ENCODE data around the gene NMU. TPM values are rescaled to one million over a fixed set of nuclear protein-coding genes. Genes with fewer than 3 reads are reported as not detected.
A peak's percentile ranks its signal among the peaks of the same experiment; 100 is the strongest.
"Not testable (repeated sequence)": the region's sequence is repeated elsewhere in the genome, so short reads cannot be mapped to it uniquely, and the experiment has no call there.

The NMU gene
- total RNA-seq, 1 experiment from 2014 or later, result 8.6 TPM

DNA sequence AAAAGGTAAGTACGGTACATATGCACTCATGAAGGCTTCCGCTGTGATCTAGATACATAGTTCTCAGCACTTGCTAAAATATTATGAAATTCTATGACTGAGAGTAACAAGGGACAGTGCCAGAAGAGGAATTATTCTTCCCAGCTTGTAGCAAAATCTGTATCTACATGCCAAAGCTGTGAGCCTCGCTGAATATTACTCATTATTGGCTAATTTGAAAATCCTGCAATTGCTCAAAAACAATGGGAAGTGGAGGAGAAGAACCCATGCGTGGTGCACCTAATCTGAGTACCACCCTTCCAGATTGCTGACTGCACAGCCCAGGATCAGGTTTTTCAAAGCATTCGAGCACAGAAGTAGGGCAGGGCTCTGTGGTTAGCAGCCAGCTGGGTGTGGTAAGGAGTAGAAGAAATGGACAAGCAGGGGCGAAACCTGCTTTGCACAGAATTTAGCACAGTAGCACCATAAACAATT, 26.7 kb downstream of the NMU start:
- peak; percentile 40 to 61 for DNase-seq
- Histone ChIP-seq H3K27me3 (no peaks in the 10 kb centered on the region), H3K4me3 (no peak overlapping the region), H3K36me3 (no peaks in the 10 kb centered on the region), H3K27ac (no peak overlapping the region), H3K4me1 (peaks cover 20% of the 10 kb centered on the region), H3K9me3 (replicated peaks) (no peaks in the 10 kb centered on the region)

- Histone ChIP-seq H3K9me3 (replicated peaks) (no peaks in the 10 kb centered on the region), H3K36me3 (no peaks in the 10 kb centered on the region), H3K4me1 (peaks cover 20% of the 10 kb centered on the region), H3K27ac (no peak overlapping the region), H3K4me3 (no peak overlapping the region), H3K27me3 (no peaks in the 10 kb centered on the region)
- peak in 1 of 2 experiments; percentile 27 for DNase-seq
Observed at GRCh38 chr4:55608591-55608990, 27.5 kb downstream of the NMU start.

DNA sequence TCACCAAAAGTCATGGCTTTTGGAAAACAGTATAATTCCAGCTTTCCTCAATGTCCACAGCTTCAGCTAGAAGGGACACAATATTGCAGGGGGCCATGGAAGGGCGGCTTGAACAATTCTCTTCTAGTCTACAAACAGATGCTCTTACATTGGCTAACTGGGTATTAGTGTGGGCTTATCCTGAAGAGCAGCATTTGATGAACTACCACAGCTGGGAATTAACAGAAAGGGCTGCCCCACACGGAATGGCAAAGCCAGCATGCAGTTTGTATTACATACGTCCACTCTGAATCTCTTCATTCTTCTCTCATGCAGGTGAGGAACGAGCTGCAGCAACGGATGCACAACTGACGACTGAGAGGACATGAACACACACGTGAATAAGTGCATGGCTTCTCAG, 31.1 kb downstream of the NMU start:
- Histone ChIP-seq H3K36me3 (no peaks in the 10 kb centered on the region), H3K4me3 (peak overlapping the region; percentile 49), H3K27ac (peak overlapping the region; percentile 61), H3K27me3 (no peaks in the 10 kb centered on the region), H3K9me3 (replicated peaks) (no peaks in the 10 kb centered on the region), H3K4me1 (peaks cover 20% of the 10 kb centered on the region)
- peak; percentile 80 to 95 for DNase-seq

DNA sequence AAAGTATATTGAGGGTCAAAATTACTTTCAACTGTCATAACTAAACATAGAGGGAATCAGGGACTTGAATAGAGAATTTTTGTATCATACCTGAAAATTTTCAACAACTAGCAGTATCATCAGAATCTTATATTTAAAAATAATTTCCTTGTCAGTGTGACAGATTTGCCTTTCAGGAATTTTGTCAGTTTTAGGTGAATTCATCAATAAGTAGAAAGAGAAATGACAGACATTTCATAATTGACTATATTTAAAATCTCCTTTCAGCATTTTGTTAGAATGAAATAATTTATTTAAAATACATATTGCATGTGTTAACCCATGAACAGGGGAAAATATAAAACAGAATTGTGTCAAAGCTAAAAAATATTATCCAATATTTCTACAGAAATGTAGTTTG, 35.5 kb downstream of the NMU start:
- DNase-seq, result no peak
- no peaks in the 10 kb centered on the region for H3K27me3 ChIP-seq

DNA sequence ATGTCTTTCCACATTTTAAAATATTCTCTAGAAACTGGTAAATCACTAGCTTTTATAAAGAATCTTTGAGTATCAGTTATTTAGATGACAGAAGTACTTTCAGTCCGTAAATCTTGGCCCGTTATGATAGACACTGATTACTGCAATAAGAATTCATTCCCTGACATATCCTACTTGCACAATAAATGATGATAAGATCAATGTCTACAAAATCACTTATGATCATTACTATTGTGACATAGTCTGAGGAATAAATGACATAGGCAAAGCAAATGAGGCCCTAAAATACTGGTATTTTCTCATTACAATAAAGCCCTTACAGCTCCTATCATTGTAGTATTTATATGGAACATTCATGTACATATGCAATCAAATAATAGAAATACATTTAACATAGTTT, 37.5 kb downstream of the NMU start:
- Histone ChIP-seq H3K36me3 (0 out of 2 replicates have a peak, but pooled peaks cover 2% of the 10 kb centered on the region), H3K4me3 (no peak overlapping the region), H3K27me3 (no peaks in the 10 kb centered on the region), H3K4me1 (no peaks in the 10 kb centered on the region), H3K27ac (no peak overlapping the region), H3K9me3 (replicated peaks) (no peaks in the 10 kb centered on the region)
- no peak for DNase-seq

More for the DNA sequence above, 35.5 kb downstream of the NMU start:
- no peak overlapping the region for H3K4me3 ChIP-seq
- peaks cover 3% of the 10 kb centered on the region; the same call in 1 of the 2 replicates for H3K4me1 ChIP-seq
- H3K36me3 ChIP-seq, result 0 out of 2 replicates have a peak, but pooled peaks cover 2% of the 10 kb centered on the region
- no peaks in the 10 kb centered on the region for H3K9me3 ChIP-seq (replicated peaks)
- no peak overlapping the region for H3K27ac ChIP-seq

DNA sequence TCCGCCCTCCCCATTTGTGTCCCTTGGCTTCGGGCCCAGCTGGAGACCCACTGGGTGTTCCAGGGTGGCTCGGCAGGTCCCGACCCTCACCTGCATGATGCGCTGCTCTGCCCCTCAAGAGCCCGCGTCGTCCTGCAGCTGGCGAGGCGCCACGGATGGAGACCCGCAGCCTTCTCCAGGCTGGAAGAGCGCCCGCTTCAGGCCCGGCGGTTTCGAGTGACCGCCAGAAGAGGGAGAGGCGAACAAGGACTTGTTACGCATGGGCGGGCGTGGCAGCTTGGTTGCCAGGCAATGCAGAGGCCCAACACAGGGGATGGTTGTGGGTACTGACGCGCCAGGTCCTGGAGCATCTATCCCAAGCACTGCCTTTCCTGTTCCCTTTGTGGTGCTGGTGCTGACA, 44.1 kb downstream of the NMU start, which contains the start of gene PDCL2:
PDCL2 (minus strand) TSS at position 232 of the 400 bp plus-strand sequence; CDS start at position 96, 136 bp downstream.
- Histone ChIP-seq H3K9me3 (replicated peaks) (0 out of 2 replicates have a peak, but pooled peaks cover 3% of the 10 kb centered on the region), H3K27me3 (no peaks in the 10 kb centered on the region), H3K4me1 (no peaks in the 10 kb centered on the region; the same call in 1 of the 2 replicates), H3K36me3 (0 out of 2 replicates have a peak, but pooled peaks cover 2% of the 10 kb centered on the region), H3K27ac (no peak within 1 kb of the TSS), H3K4me3 (no peak within 1 kb of the TSS)
- DNase-seq, result no peak

DNA sequence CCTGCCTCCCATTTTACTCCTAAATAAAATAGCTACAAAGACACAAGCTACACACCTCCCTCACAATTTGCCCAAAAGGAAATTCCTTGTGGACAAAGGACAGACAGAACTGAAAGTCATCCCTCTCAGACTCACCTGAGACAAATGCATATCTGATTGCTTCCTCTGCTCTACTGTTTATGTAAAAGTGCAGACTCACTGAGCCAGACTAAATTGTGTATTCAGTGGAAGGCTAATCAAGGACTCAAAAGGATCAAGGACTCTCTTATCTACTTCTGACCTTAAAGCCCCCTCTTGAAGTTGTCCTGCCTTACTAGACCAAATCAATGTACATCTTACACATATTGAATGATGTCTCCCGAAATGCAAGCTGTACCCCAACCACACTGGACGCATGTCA, 47.9 kb downstream of the NMU start:
- Histone ChIP-seq H3K27me3 (no peaks in the 10 kb centered on the region), H3K9me3 (replicated peaks) (0 out of 2 replicates have a peak, but pooled peaks cover 3% of the 10 kb centered on the region), H3K4me1 (no peaks in the 10 kb centered on the region; the same call in 1 of the 2 replicates), H3K36me3 (no peaks in the 10 kb centered on the region), H3K27ac (no peak overlapping the region), H3K4me3 (no peak overlapping the region)
- no peak for DNase-seq

DNA sequence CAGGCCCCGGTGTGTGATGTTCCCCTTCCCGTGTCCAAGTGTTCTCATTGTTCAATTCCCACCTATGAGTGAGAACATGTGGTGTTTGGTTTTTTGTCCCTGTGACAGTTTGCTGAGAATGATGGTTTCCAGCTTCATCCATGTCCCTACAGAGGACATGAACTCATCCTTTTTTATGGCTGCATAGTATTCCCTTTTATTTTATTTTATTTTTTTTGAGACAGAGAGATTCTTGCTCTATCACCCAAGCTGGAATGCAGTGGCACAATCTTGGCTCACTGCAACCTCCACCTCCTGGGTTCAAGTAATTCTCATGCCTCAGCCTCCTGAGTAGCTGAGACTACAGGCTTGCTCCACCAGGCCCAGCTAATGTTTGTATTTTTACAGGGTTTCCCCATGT, 53.3 kb downstream of the NMU start:
- H3K9me3 ChIP-seq (replicated peaks); H3K4me3 ChIP-seq; H3K27me3 ChIP-seq; H3K27ac ChIP-seq; H3K4me1 ChIP-seq; H3K36me3 ChIP-seq; DNase-seq: not testable (repeated sequence)

DNA sequence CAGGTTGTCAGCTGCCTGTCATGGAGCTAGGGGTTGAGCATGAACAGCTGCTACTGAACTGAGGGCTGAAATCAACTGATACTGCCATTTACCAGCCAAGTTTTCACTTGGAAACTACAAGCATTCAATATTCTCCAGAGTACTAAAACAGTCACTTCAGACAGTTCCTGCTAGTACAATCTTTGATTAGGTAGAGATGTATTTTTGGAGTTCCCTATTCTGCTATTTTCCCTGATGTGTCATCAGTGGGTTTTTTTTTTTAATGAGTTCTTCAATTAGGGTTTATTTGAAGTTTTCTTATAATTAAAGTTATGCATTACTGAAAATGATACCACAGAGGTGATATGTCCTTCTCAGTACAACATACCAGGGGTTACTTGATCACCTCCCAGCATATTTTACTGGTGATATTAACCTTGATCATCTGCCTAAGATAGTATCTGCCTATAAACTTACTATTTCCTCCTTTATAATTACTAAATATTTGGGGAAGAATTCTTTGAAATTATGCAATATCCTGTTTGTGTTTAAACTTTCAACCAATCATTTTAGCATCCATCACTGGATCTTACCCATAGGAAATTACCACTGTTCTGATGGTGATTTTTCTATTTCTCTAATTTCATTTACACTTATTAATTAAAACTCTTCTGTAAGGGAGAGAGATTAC, 57.6 kb downstream of the NMU start:
- Histone ChIP-seq H3K36me3 (no peaks in the 10 kb centered on the region), H3K4me1 (no peaks in the 10 kb centered on the region), H3K9me3 (replicated peaks) (peaks cover 14% of the 10 kb centered on the region; the same call in 1 of the 2 replicates), H3K4me3 (no peak overlapping the region), H3K27me3 (no peaks in the 10 kb centered on the region), H3K27ac (no peak overlapping the region)
- DNase-seq, result no peak

GRCh38 chr4:55575513-55575912, 60.6 kb downstream of the NMU start:
- no peaks in the 10 kb centered on the region for H3K36me3 ChIP-seq
- no peaks in the 10 kb centered on the region for H3K4me1 ChIP-seq
- H3K27ac ChIP-seq, result no peak overlapping the region
- no peak overlapping the region for H3K4me3 ChIP-seq
- peaks cover 14% of the 10 kb centered on the region; the same call in 1 of the 2 replicates for H3K9me3 ChIP-seq (replicated peaks)
- no peak for DNase-seq
- no peaks in the 10 kb centered on the region for H3K27me3 ChIP-seq

- Histone ChIP-seq H3K36me3 (no peaks in the 10 kb centered on the region), H3K9me3 (replicated peaks) (peaks cover 14% of the 10 kb centered on the region; the same call in 1 of the 2 replicates), H3K4me1 (no peaks in the 10 kb centered on the region)
Observed at GRCh38 chr4:55574252-55574651, 61.8 kb downstream of the NMU start.

DNA sequence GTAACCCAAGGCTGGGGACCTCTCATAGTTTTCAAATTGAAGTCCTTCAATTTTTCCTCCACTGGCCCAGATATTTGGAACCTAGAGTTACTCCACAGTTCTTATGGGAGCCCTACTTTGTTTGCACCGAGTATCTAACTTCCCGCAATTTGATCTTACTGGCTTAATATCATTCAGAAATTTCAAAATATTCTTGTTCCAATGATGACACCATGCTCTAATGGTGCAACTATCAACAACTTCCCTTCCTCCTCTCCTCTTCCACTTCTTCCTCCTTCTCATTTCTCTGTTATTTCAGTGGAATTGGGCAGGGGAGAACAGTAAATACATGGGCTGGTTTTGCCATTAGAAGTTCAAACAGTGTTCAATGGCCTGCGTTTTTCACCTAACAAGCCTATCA, 64.3 kb downstream of the NMU start:
- Histone ChIP-seq H3K27ac (no peak overlapping the region), H3K9me3 (replicated peaks) (peaks cover 14% of the 10 kb centered on the region; the same call in 1 of the 2 replicates), H3K4me1 (no peaks in the 10 kb centered on the region), H3K4me3 (no peak overlapping the region), H3K27me3 (no peaks in the 10 kb centered on the region), H3K36me3 (no peaks in the 10 kb centered on the region)
- no peak for DNase-seq

More at GRCh38 chr4:55574252-55574651, 61.8 kb downstream of the NMU start:
- DNase-seq, result no peak
- H3K4me3 ChIP-seq, result no peak overlapping the region
- no peaks in the 10 kb centered on the region for H3K27me3 ChIP-seq
- H3K27ac ChIP-seq, result no peak overlapping the region

DNA sequence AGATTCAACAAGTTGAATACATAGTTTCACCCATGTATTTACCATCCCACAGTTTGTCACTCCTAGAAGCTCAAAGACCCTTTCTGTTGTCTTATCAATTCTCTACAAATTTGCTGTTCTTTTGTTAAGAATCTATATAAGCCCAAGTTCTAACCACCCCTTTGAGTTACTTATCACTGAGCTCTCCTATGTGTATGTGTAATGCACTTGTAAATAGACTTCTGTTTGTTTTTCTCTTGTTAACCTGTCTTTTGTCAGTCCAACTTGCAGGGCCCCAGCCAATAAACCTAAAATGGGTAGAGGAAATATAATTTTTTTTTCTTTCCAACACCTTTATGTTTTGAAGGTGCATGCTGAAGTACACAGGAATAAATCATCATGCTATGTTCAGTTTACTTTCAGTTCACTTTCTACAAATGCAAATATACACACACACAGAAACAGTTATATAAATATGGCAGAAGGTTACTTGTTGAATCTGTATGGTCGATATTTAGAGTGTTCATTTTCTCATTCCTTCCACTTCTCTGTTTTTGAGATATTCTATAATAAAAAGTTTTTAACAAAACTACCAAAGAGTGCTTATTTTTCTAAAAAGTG, 67.1 kb downstream of the NMU start:
- H3K4me3 ChIP-seq, result no peak overlapping the region
- no peaks in the 10 kb centered on the region for H3K9me3 ChIP-seq (replicated peaks)
- no peaks in the 10 kb centered on the region for H3K36me3 ChIP-seq
- no peaks in the 10 kb centered on the region for H3K4me1 ChIP-seq
- H3K27me3 ChIP-seq, result no peaks in the 10 kb centered on the region
- no peak overlapping the region for H3K27ac ChIP-seq
- no peak for DNase-seq

GRCh38 chr4:55561889-55562288, 74.2 kb downstream of the NMU start:
- no peak for DNase-seq
- no peaks in the 10 kb centered on the region for H3K27me3 ChIP-seq
- H3K4me1 ChIP-seq, result no peaks in the 10 kb centered on the region
- H3K27ac ChIP-seq, result no peak overlapping the region
- H3K36me3 ChIP-seq, result no peaks in the 10 kb centered on the region
- H3K9me3 ChIP-seq (replicated peaks), result no peaks in the 10 kb centered on the region
- no peak overlapping the region for H3K4me3 ChIP-seq

- Histone ChIP-seq H3K4me1 (no peaks in the 10 kb centered on the region), H3K27ac (no peak overlapping the region), H3K27me3 (no peaks in the 10 kb centered on the region), H3K9me3 (replicated peaks) (no peaks in the 10 kb centered on the region), H3K36me3 (no peaks in the 10 kb centered on the region), H3K4me3 (no peak overlapping the region)
- DNase-seq, result no peak
Observed at GRCh38 chr4:55560096-55560495, 76.0 kb downstream of the NMU start.

All from SJCRH30 (cell line).